GM21717 (cell line): ENCODE measurements around the gene GSAP.
"Not testable (repeated sequence)": the region's sequence is repeated elsewhere in the genome, so short reads cannot be mapped to it uniquely, and the experiment has no call there.

Experiments used
- ATAC-seq: cut with Tn5 transposase; IDR thresholded peaks from one replicate; pipeline ENCODE4 v1.9.1; 2021; ENCODE audit warnings: mild to moderate bottlenecking, moderate library complexity; ENCODE audit not compliant: unreplicated experiment

The GSAP gene

GRCh38 chr7:77293046-77293445, 123.1 kb downstream of the GSAP start:
- ATAC-seq, result no peak

- ATAC-seq, result no peak
Measured at GRCh38 chr7:77290425-77290824, 125.7 kb downstream of the GSAP start.

GRCh38 chr7:77289387-77289786, 126.8 kb downstream of the GSAP start:
- ATAC-seq, result no peak

- no peak for ATAC-seq
Measured at GRCh38 chr7:77288676-77289320, 127.4 kb downstream of the GSAP start.

GRCh38 chr7:77284616-77285015, 131.5 kb downstream of the GSAP start:
- ATAC-seq, result no peak

- no peak for ATAC-seq
Measured at GRCh38 chr7:77284005-77284404, 132.1 kb downstream of the GSAP start.

- ATAC-seq, result no peak
Measured at GRCh38 chr7:77282897-77283296, 133.3 kb downstream of the GSAP start.

GRCh38 chr7:77281780-77282478, 134.2 kb downstream of the GSAP start:
- ATAC-seq, result no peak

- no peak for ATAC-seq
Measured at GRCh38 chr7:77276120-77276519, 140.0 kb downstream of the GSAP start.

GRCh38 chr7:77275663-77276062, 140.5 kb downstream of the GSAP start:
- not testable (repeated sequence) for ATAC-seq

GRCh38 chr7:77271766-77272165, 144.4 kb downstream of the GSAP start:
- no peak for ATAC-seq

GRCh38 chr7:77270094-77270480, 146.1 kb downstream of the GSAP start:
- no peak for ATAC-seq

GRCh38 chr7:77269360-77270093, 146.6 kb downstream of the GSAP start:
- ATAC-seq, result peak; percentile 75

GRCh38 chr7:77266291-77266794, 149.8 kb downstream of the GSAP start:
- ATAC-seq, result peak; percentile 72

- ATAC-seq, result no peak
Measured at GRCh38 chr7:77265666-77266065, 150.5 kb downstream of the GSAP start.

- ATAC-seq, result no peak
Measured at GRCh38 chr7:77262316-77262715, 153.8 kb downstream of the GSAP start.
